ENCODE results near the gene GAGE13. TPM values are rescaled to one million over a fixed set of nuclear protein-coding genes. Genes with fewer than 3 reads are reported as not detected.
"Not testable (repeated sequence)": the region's sequence is repeated elsewhere in the genome, so short reads cannot be mapped to it uniquely, and the experiment has no call there.

The GAGE13 gene
- polyA plus RNA-seq (ENCODE audit: low read depth in 6 of 6), result not detected

GRCh38 chrX:49331282-49331681 is at the start of gene GAGE13:
GAGE13 (plus strand) TSS chrX:49331582; CDS start chrX:49332738, 1,156 bp downstream.
- not testable (repeated sequence) for DNase-seq; H3K4me1 Mint-ChIP-seq; H3K27ac Mint-ChIP-seq; H3K9me3 Mint-ChIP-seq; H3K4me3 Mint-ChIP-seq; H3K36me3 Mint-ChIP-seq; H3K27me3 Mint-ChIP-seq; ATAC-seq (ENCODE audit: low read depth in 2 of 2)

- H3K9me3 Mint-ChIP-seq, result peaks cover 0 to 1% (median 0%) of the 10 kb centered on the region in 7 donors
- ATAC-seq (ENCODE audit: low read depth in 2 of 2) (no peak), DNase-seq (no peak)
- no peaks in the 10 kb centered on the region for H3K36me3 Mint-ChIP-seq
- no peak overlapping the region for H3K4me3 Mint-ChIP-seq
- no peak overlapping the region for H3K27ac Mint-ChIP-seq
- H3K27me3 Mint-ChIP-seq, result peaks cover 0 to 10% (median 0%) of the 10 kb centered on the region in 3 donors
- peaks cover 0 to 10% (median under 1%) of the 10 kb centered on the region in 3 donors for H3K4me1 Mint-ChIP-seq
Observed at GRCh38 chrX:49282647-49283011, 48.8 kb upstream of the GAGE13 start.

GRCh38 chrX:49284212-49284611 is 47.2 kb upstream of the GAGE13 start:
- peaks cover 0 to 12% (median 0%) of the 10 kb centered on the region in 3 donors for H3K27me3 Mint-ChIP-seq
- peaks cover 0 to 1% (median 0%) of the 10 kb centered on the region in 7 donors for H3K9me3 Mint-ChIP-seq
- H3K27ac Mint-ChIP-seq, result peak overlapping the region in 1 of 6 donors; percentile 37
- peaks cover 0 to 11% (median 0%) of the 10 kb centered on the region in 3 donors for H3K4me1 Mint-ChIP-seq
- DNase-seq, result no peak
- no peak overlapping the region for H3K4me3 Mint-ChIP-seq
- H3K36me3 Mint-ChIP-seq, result no peaks in the 10 kb centered on the region
- no peak for ATAC-seq (ENCODE audit: low read depth in 2 of 2)

- Mint-ChIP-seq H3K36me3 (no peaks in the 10 kb centered on the region), H3K9me3 (no peaks in the 10 kb centered on the region), H3K27ac (peak overlapping the region in 1 of 6 donors; percentile 61), H3K27me3 (peaks cover 0 to 15% (median 0%) of the 10 kb centered on the region in 3 donors), H3K4me3 (no peak overlapping the region), H3K4me1 (peaks cover 0 to 13% (median 0%) of the 10 kb centered on the region in 3 donors)
- ATAC-seq (ENCODE audit: low read depth in 2 of 2) (no peak), DNase-seq (no peak)
Observed at GRCh38 chrX:49286136-49286535, 45.2 kb upstream of the GAGE13 start.

GRCh38 chrX:49286581-49286980 is 44.8 kb upstream of the GAGE13 start:
- no peak overlapping the region for H3K4me3 Mint-ChIP-seq
- no peaks in the 10 kb centered on the region for H3K9me3 Mint-ChIP-seq
- no peaks in the 10 kb centered on the region for H3K36me3 Mint-ChIP-seq
- no peak for DNase-seq
- peaks cover 0 to 15% (median 0%) of the 10 kb centered on the region in 3 donors for H3K27me3 Mint-ChIP-seq
- H3K27ac Mint-ChIP-seq, result peak overlapping the region in 1 of 6 donors; percentile 61
- no peak for ATAC-seq (ENCODE audit: low read depth in 2 of 2)
- peaks cover under 1 to 13% (median under 1%) of the 10 kb centered on the region in 3 donors for H3K4me1 Mint-ChIP-seq

- H3K36me3 Mint-ChIP-seq, result no peaks in the 10 kb centered on the region
- no peak overlapping the region for H3K4me3 Mint-ChIP-seq
- H3K27ac Mint-ChIP-seq, result no peak overlapping the region
- DNase-seq (no peak), ATAC-seq (ENCODE audit: low read depth in 2 of 2) (no peak)
- H3K9me3 Mint-ChIP-seq, result no peaks in the 10 kb centered on the region
- peaks cover 0 to 6% (median 0%) of the 10 kb centered on the region in 3 donors for H3K27me3 Mint-ChIP-seq
- peaks cover 7 to 13% (median 8%) of the 10 kb centered on the region in 3 donors for H3K4me1 Mint-ChIP-seq
Observed at GRCh38 chrX:49287665-49288064, 43.7 kb upstream of the GAGE13 start.

- Mint-ChIP-seq H3K36me3 (no peaks in the 10 kb centered on the region), H3K4me3 (no peak overlapping the region), H3K9me3 (no peaks in the 10 kb centered on the region), H3K27ac (no peak overlapping the region), H3K4me1 (peaks cover 7 to 9% (median 8%) of the 10 kb centered on the region in 3 donors), H3K27me3 (peaks cover 0 to 5% (median 0%) of the 10 kb centered on the region in 3 donors)
- no peak for ATAC-seq (ENCODE audit: low read depth in 2 of 2)
- DNase-seq, result no peak
Observed at GRCh38 chrX:49290215-49290614, 41.2 kb upstream of the GAGE13 start.

GRCh38 chrX:49291615-49292337 is 39.6 kb upstream of the GAGE13 start:
- Mint-ChIP-seq H3K27me3 (peaks cover 0 to 5% (median 0%) of the 10 kb centered on the region in 3 donors), H3K4me1 (peaks cover 7 to 9% (median 8%) of the 10 kb centered on the region in 3 donors), H3K4me3 (no peak overlapping the region), H3K9me3 (no peaks in the 10 kb centered on the region), H3K27ac (peak overlapping the region in 1 of 6 donors; percentile 84), H3K36me3 (no peaks in the 10 kb centered on the region)
- peak; percentile 35 for DNase-seq
- peak; percentile 54 to 61 for ATAC-seq (ENCODE audit: low read depth in 2 of 2)

GRCh38 chrX:49292400-49293362 is 38.7 kb upstream of the GAGE13 start:
- Mint-ChIP-seq H3K27ac (no peak overlapping the region), H3K27me3 (peaks cover 0 to 7% (median 0%) of the 10 kb centered on the region in 3 donors), H3K36me3 (no peaks in the 10 kb centered on the region), H3K4me3 (no peak overlapping the region), H3K9me3 (no peaks in the 10 kb centered on the region), H3K4me1 (peaks cover 7 to 10% (median 8%) of the 10 kb centered on the region in 3 donors)
- ATAC-seq (ENCODE audit: low read depth in 2 of 2), result no peak
- no peak for DNase-seq

GRCh38 chrX:49299293-49299692 is 32.1 kb upstream of the GAGE13 start:
- H3K27ac Mint-ChIP-seq; H3K9me3 Mint-ChIP-seq; ATAC-seq (ENCODE audit: low read depth in 2 of 2); DNase-seq; H3K36me3 Mint-ChIP-seq; H3K4me1 Mint-ChIP-seq; H3K4me3 Mint-ChIP-seq: not testable (repeated sequence)
- H3K27me3 Mint-ChIP-seq, result peaks cover 0 to 20% (median 0%) of the 10 kb centered on the region in 3 donors

GRCh38 chrX:49300703-49301102 is 30.7 kb upstream of the GAGE13 start:
- Mint-ChIP-seq H3K4me3 (no peak overlapping the region), H3K36me3 (no peaks in the 10 kb centered on the region), H3K9me3 (no peaks in the 10 kb centered on the region), H3K4me1 (peaks cover 0 to 3% (median 0%) of the 10 kb centered on the region in 3 donors), H3K27ac (no peak overlapping the region), H3K27me3 (peaks cover 0 to 20% (median 0%) of the 10 kb centered on the region in 3 donors)
- DNase-seq (no peak), ATAC-seq (ENCODE audit: low read depth in 2 of 2) (no peak)

- Mint-ChIP-seq H3K9me3 (no peaks in the 10 kb centered on the region), H3K4me3 (no peak within 1 kb of the TSS), H3K27me3 (peaks cover 0 to 13% (median 0%) of the 10 kb centered on the region in 3 donors), H3K27ac (no peak within 1 kb of the TSS), H3K36me3 (no peaks in the 10 kb centered on the region), H3K4me1 (peaks cover 0 to 1% (median under 1%) of the 10 kb centered on the region in 3 donors)
- ATAC-seq (ENCODE audit: low read depth in 2 of 2), result no peak
- DNase-seq, result no peak
Observed at GRCh38 chrX:49303346-49303745, 28.0 kb upstream of the GAGE13 start, which contains the start of gene GAGE10. GAGE10 (plus strand) TSS chrX:49303646; CDS start chrX:49304860, 1,214 bp downstream.

GRCh38 chrX:49307775-49308174 is 23.6 kb upstream of the GAGE13 start:
- not testable (repeated sequence) for DNase-seq; ATAC-seq (ENCODE audit: low read depth in 2 of 2); H3K36me3 Mint-ChIP-seq; H3K27ac Mint-ChIP-seq; H3K9me3 Mint-ChIP-seq
- peaks cover 20 to 21% (median 21%) of the 10 kb centered on the region in 3 donors for H3K4me1 Mint-ChIP-seq
- H3K27me3 Mint-ChIP-seq, result peaks cover 0 to 13% (median 0%) of the 10 kb centered on the region in 3 donors
- H3K4me3 Mint-ChIP-seq, result peak overlapping the region in 2 of 8 donors; percentile 1 to 37

Measured in naive B cell (primary cell).